ENCODE results near the gene ASCC2. TPM values are rescaled to one million over a fixed set of nuclear protein-coding genes. Genes with fewer than 3 reads are reported as not detected.
A peak's percentile ranks its signal among the peaks of the same experiment; 100 is the strongest.

ASCC2 gene
- total and polyA plus RNA-seq, 5 donors from 2014 or later, result 39.3 to 94.0 (median 42.8) TPM

GRCh38 chr22:29751669-29752068 lies 86.4 kb downstream of the ASCC2 start:
- Mint-ChIP-seq H3K4me3 (no peak overlapping the region), H3K27ac (peak overlapping the region; percentile 89 to 97 (median 89)), H3K27me3 (no peaks in the 10 kb centered on the region), H3K9me3 (no peaks in the 10 kb centered on the region), H3K4me1 (peaks cover 0 to 23% (median 12%) of the 10 kb centered on the region in 4 donors), H3K36me3 (peaks cover 29% of the 10 kb centered on the region)
- no peaks in the 10 kb centered on the region for H3K27me3 ChIP-seq (ENCODE audit: control insufficient read depth, insufficient read depth, low read length)
- H3K9me3 ChIP-seq (ENCODE audit: control insufficient read depth in 2 of 2, low read length in 2 of 2), result no peaks in the 10 kb centered on the region
- DNase-seq, result no peak
- H3K4me1 ChIP-seq (ENCODE audit: control insufficient read depth, insufficient read depth, low read length, poor library complexity, severe bottlenecking), result peaks cover 11% of the 10 kb centered on the region
- peaks cover 7% of the 10 kb centered on the region for H3K36me3 ChIP-seq (ENCODE audit: control insufficient read depth, insufficient read depth, low read length)
- H3K4me3 ChIP-seq (ENCODE audit: low read depth, low read length), result no peak overlapping the region
- ATAC-seq (ENCODE audit: low read depth in 2 of 2), result no peak
- H3K27ac ChIP-seq (ENCODE audit: insufficient read depth, low read length, poor library complexity, severe bottlenecking), result peak overlapping the region; percentile 61

DNA sequence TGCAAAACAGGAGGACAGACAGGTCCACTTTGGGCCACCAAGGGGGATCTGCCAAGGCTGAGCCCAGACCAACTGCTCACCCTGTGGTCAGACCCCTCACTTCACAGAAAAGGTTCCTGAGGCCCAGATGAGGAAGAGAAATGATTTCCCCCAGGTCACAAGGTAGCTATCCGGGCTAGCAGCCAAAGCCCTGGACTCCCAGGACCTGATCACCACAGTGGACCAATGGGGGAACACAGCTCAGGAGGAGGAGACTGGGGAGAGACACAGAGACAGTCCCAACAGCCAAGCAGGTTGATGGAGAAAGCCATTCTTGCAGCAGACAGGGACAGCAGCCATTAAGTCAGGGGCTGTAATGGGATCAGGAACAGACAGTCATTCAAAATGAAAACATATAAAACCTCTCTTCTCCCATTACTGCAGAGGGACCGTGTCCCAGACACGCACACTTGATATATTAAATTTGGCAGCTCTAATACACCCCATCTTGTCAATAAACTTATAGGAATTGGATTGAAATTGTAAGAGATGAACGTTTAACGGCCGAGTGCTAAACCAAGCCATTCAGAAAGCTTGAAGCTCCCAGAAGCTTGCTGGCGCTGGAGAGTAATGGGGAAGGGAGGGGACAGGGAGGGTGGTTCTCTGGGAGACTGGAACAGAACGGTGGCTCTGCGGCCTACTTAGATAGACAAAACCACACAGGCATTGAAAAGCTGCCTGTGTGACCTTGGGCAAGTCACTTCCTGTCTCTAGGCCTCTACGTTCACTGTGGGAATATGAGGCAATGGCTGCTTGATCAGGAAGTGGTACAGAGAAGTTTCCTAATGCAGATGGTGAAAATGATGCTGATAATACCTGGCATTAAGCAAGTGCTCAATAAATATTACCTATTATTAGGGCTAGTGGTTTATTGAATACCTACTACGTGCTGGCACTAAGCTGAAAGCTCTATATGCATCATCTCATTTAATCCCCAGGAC lies 87.2 kb downstream of the ASCC2 start:
- H3K9me3 ChIP-seq (ENCODE audit: control insufficient read depth in 2 of 2, low read length in 2 of 2), result no peaks in the 10 kb centered on the region
- peak in 2 of 3 donors; percentile 35 to 72 for DNase-seq
- H3K4me1 Mint-ChIP-seq, result peaks cover 0 to 23% (median 12%) of the 10 kb centered on the region in 4 donors
- peak overlapping the region; percentile 61 for H3K27ac ChIP-seq (ENCODE audit: insufficient read depth, low read length, poor library complexity, severe bottlenecking)
- H3K27ac Mint-ChIP-seq, result peak overlapping the region; percentile 89 to 97 (median 89)
- no peaks in the 10 kb centered on the region for H3K27me3 Mint-ChIP-seq
- no peaks in the 10 kb centered on the region for H3K27me3 ChIP-seq (ENCODE audit: control insufficient read depth, insufficient read depth, low read length)
- H3K36me3 ChIP-seq (ENCODE audit: control insufficient read depth, insufficient read depth, low read length), result peaks cover 7% of the 10 kb centered on the region
- H3K4me1 ChIP-seq (ENCODE audit: control insufficient read depth, insufficient read depth, low read length, poor library complexity, severe bottlenecking), result peaks cover 11% of the 10 kb centered on the region
- H3K4me3 Mint-ChIP-seq, result no peak overlapping the region
- peaks cover 31% of the 10 kb centered on the region for H3K36me3 Mint-ChIP-seq
- ATAC-seq (ENCODE audit: low read depth in 2 of 2), result peak; percentile 65 to 76
- H3K9me3 Mint-ChIP-seq, result no peaks in the 10 kb centered on the region
- no peak overlapping the region for H3K4me3 ChIP-seq (ENCODE audit: low read depth, low read length)

DNA sequence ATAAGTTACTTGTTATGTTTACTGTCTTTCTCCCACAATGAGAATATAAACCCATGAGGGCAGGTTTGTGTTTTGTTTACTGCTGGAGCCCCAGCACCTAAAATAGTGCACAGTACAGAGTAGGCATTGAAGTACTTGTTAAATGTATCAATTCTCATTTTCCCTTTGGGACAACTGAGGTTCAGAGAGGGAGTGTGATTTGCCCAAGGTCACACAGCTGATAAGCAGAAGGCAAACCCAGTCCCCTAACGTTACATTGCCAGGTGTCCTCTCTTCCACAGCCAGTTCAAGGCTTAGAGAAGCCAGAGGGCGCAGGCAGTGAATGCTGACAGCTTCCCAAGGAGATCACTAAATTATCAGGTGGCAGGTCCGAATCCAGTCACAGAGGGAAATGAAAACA lies 88.0 kb downstream of the ASCC2 start:
- peak overlapping the region in 2 of 3 donors; percentile 89 to 97 for H3K27ac Mint-ChIP-seq
- H3K4me3 Mint-ChIP-seq, result no peak overlapping the region
- DNase-seq (no peak), ATAC-seq (ENCODE audit: low read depth in 2 of 2) (no peak)
- Histone ChIP-seq H3K27ac (ENCODE audit: insufficient read depth, low read length, poor library complexity, severe bottlenecking) (no peak overlapping the region), H3K4me3 (ENCODE audit: low read depth, low read length) (no peak overlapping the region), H3K4me1 (ENCODE audit: control insufficient read depth, insufficient read depth, low read length, poor library complexity, severe bottlenecking) (peaks cover 11% of the 10 kb centered on the region), H3K9me3 (ENCODE audit: control insufficient read depth in 2 of 2, low read length in 2 of 2) (no peaks in the 10 kb centered on the region), H3K27me3 (ENCODE audit: control insufficient read depth, insufficient read depth, low read length) (no peaks in the 10 kb centered on the region), H3K36me3 (ENCODE audit: control insufficient read depth, insufficient read depth, low read length) (peaks cover 10% of the 10 kb centered on the region)
- H3K9me3 Mint-ChIP-seq, result no peaks in the 10 kb centered on the region
- peaks cover 36% of the 10 kb centered on the region for H3K36me3 Mint-ChIP-seq
- peaks cover 0 to 23% (median 12%) of the 10 kb centered on the region in 4 donors for H3K4me1 Mint-ChIP-seq
- no peaks in the 10 kb centered on the region for H3K27me3 Mint-ChIP-seq

DNA sequence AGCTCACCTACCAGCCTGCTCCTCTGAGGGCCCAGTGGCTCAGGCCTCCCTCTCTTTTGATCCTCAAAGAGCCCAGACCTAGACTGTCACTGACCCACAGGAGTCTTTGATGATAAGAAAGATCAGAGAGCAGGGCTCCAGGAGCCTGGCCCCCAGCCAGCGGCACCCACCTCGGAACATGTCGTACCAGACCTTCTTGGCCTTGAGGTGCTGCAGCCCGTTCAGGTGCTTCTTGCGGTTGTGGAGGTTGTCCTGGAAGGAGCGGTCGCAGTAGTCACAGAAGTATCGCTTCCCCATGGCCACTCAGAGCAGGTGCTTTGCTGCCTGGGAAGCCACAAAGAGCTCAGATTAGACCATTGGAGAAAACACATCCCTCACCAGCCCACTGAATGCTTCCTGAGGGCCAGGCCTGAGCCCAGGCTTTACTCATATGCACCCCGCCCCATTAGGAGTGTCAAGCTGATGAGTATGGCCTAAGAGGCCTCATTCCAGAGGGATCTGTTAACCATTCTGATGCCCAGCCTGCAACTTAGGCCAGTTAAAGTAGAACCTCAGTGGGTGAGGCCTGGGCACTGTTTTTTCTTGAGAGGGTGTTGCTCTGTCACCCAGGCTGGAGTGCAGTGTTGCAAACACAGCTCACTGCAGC lies 89.7 kb downstream of the ASCC2 start:
- no peaks in the 10 kb centered on the region for H3K27me3 Mint-ChIP-seq
- no peaks in the 10 kb centered on the region for H3K9me3 ChIP-seq (ENCODE audit: control insufficient read depth in 2 of 2, low read length in 2 of 2)
- no peak for ATAC-seq (ENCODE audit: low read depth in 2 of 2)
- peaks cover 36% of the 10 kb centered on the region for H3K36me3 Mint-ChIP-seq
- peaks cover 11% of the 10 kb centered on the region for H3K4me1 ChIP-seq (ENCODE audit: control insufficient read depth, insufficient read depth, low read length, poor library complexity, severe bottlenecking)
- no peak overlapping the region for H3K4me3 Mint-ChIP-seq
- no peaks in the 10 kb centered on the region for H3K27me3 ChIP-seq (ENCODE audit: control insufficient read depth, insufficient read depth, low read length)
- no peak for DNase-seq
- H3K36me3 ChIP-seq (ENCODE audit: control insufficient read depth, insufficient read depth, low read length), result peaks cover 10% of the 10 kb centered on the region
- H3K27ac Mint-ChIP-seq, result no peak overlapping the region
- H3K4me3 ChIP-seq (ENCODE audit: low read depth, low read length), result no peak overlapping the region
- no peaks in the 10 kb centered on the region for H3K9me3 Mint-ChIP-seq
- H3K4me1 Mint-ChIP-seq, result peaks cover 0 to 23% (median 12%) of the 10 kb centered on the region in 4 donors
- H3K27ac ChIP-seq (ENCODE audit: insufficient read depth, low read length, poor library complexity, severe bottlenecking), result no peak overlapping the region

DNA sequence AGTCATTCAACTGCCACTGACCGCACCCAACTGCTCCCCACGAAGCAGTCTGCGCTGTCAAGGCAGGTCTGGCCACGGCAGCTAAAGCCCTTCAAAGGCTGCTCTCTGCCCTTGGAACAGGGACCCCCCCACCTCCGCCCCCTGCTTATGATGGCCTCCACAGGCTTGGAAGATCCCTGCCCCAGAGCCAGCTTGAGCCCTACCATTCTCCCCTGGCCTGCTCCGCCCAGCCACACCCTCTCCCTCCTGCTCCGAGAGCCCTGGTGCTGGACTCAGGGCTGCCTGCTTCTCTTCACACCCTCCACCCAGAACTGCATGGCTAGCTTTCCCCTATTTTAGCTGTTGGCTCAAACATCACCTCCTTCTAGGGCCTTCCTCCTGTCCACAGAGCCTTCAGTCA lies 90.2 kb downstream of the ASCC2 start:
- Histone ChIP-seq H3K36me3 (ENCODE audit: control insufficient read depth, insufficient read depth, low read length) (peaks cover 10% of the 10 kb centered on the region), H3K27me3 (ENCODE audit: control insufficient read depth, insufficient read depth, low read length) (no peaks in the 10 kb centered on the region), H3K9me3 (ENCODE audit: control insufficient read depth in 2 of 2, low read length in 2 of 2) (no peaks in the 10 kb centered on the region), H3K27ac (ENCODE audit: insufficient read depth, low read length, poor library complexity, severe bottlenecking) (no peak overlapping the region), H3K4me3 (ENCODE audit: low read depth, low read length) (no peak overlapping the region), H3K4me1 (ENCODE audit: control insufficient read depth, insufficient read depth, low read length, poor library complexity, severe bottlenecking) (peaks cover 11% of the 10 kb centered on the region)
- no peak for ATAC-seq (ENCODE audit: low read depth in 2 of 2)
- Mint-ChIP-seq H3K36me3 (peaks cover 36% of the 10 kb centered on the region), H3K9me3 (no peaks in the 10 kb centered on the region), H3K27ac (no peak overlapping the region), H3K4me1 (peaks cover 0 to 23% (median 12%) of the 10 kb centered on the region in 4 donors), H3K4me3 (no peak overlapping the region), H3K27me3 (no peaks in the 10 kb centered on the region)
- no peak for DNase-seq

DNA sequence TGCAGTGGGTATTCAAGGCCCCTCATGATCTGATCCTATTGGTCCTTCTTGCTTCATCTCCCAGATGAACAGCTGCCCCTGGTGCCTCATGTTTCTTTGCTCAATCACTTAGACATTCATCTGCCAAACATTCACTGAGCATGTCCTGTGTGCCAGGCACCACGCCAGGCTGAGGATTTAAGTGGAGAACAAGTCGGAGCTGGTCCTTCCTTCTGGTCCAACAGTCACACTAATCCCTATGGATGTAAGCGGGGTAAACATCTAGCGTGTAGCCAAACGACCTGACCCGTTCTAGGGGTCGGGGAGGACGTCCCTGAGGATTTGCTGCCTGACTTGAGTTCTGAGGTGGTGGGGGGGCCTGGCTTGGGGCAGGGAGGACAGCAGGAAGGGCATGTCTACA lies 93.2 kb downstream of the ASCC2 start:
- no peak for DNase-seq
- H3K4me3 ChIP-seq (ENCODE audit: low read depth, low read length), result no peak overlapping the region
- ATAC-seq (ENCODE audit: low read depth in 2 of 2), result no peak
- H3K36me3 ChIP-seq (ENCODE audit: control insufficient read depth, insufficient read depth, low read length), result peaks cover 25% of the 10 kb centered on the region
- H3K27ac ChIP-seq (ENCODE audit: insufficient read depth, low read length, poor library complexity, severe bottlenecking), result no peak overlapping the region
- no peaks in the 10 kb centered on the region for H3K27me3 Mint-ChIP-seq
- H3K9me3 ChIP-seq (ENCODE audit: control insufficient read depth in 2 of 2, low read length in 2 of 2), result no peaks in the 10 kb centered on the region
- H3K4me1 Mint-ChIP-seq, result peaks cover 0 to 7% (median 1%) of the 10 kb centered on the region in 4 donors
- H3K9me3 Mint-ChIP-seq, result no peaks in the 10 kb centered on the region
- H3K27ac Mint-ChIP-seq, result no peak overlapping the region
- H3K4me1 ChIP-seq (ENCODE audit: control insufficient read depth, insufficient read depth, low read length, poor library complexity, severe bottlenecking), result no peaks in the 10 kb centered on the region
- H3K4me3 Mint-ChIP-seq, result no peak overlapping the region
- H3K27me3 ChIP-seq (ENCODE audit: control insufficient read depth, insufficient read depth, low read length), result no peaks in the 10 kb centered on the region
- H3K36me3 Mint-ChIP-seq, result peaks cover 38% of the 10 kb centered on the region

DNA sequence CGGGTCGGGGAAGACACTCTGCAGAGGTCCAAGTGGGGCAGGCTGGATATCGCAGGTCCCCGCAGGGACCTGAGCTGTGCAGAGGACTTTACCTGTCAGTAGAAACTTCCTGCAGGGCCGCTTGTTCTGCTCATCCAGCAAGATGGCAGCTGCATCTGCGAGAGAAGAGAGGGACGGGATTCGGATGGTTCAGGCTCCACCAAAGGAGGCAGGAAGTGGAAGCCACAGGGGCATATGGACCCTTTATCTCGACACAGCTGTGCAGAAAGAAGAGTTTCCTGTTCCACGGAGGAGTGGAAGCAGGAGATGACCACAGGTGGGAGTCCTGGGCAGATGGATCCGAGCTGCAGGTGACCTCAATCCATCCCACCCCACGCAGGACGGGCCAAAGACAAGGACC lies 95.7 kb downstream of the ASCC2 start:
- ATAC-seq (ENCODE audit: low read depth in 2 of 2) (no peak), DNase-seq (no peak)
- H3K36me3 Mint-ChIP-seq, result peaks cover 31% of the 10 kb centered on the region
- H3K4me3 ChIP-seq (ENCODE audit: low read depth, low read length), result no peak overlapping the region
- H3K4me1 ChIP-seq (ENCODE audit: control insufficient read depth, insufficient read depth, low read length, poor library complexity, severe bottlenecking), result no peaks in the 10 kb centered on the region
- no peaks in the 10 kb centered on the region for H3K9me3 ChIP-seq (ENCODE audit: control insufficient read depth in 2 of 2, low read length in 2 of 2)
- H3K4me3 Mint-ChIP-seq, result no peak overlapping the region
- no peaks in the 10 kb centered on the region for H3K9me3 Mint-ChIP-seq
- no peaks in the 10 kb centered on the region for H3K27me3 Mint-ChIP-seq
- peaks cover 23% of the 10 kb centered on the region for H3K36me3 ChIP-seq (ENCODE audit: control insufficient read depth, insufficient read depth, low read length)
- no peak overlapping the region for H3K27ac ChIP-seq (ENCODE audit: insufficient read depth, low read length, poor library complexity, severe bottlenecking)
- H3K27ac Mint-ChIP-seq, result no peak overlapping the region
- no peaks in the 10 kb centered on the region for H3K4me1 Mint-ChIP-seq
- H3K27me3 ChIP-seq (ENCODE audit: control insufficient read depth, insufficient read depth, low read length), result no peaks in the 10 kb centered on the region

Measured in CD4-positive, CD25-positive, alpha-beta regulatory T cell (primary cell).